CD4-positive, CD25-positive, alpha-beta regulatory T cell (primary cell): Measurements from ENCODE around the gene PLSCR2. TPM values are rescaled to one million over a fixed set of nuclear protein-coding genes. Genes with fewer than 3 reads are reported as not detected.

ENCODE experiments used
- ATAC-seq, 2 donors: fragments of 150-1000 bp; cut with Tn5 transposase; one replicate each; pipeline ENCODE4 v1.10.0; 2021; ENCODE audit warnings: low read depth in 2 of 2, moderate number of reproducible peaks in 2 of 2, moderate library complexity in 1 of 2
- DNase-seq, 3 donors: peaks; one replicate each; pipeline versions ENCODE4 v3.0.0 to v3.0.0-alpha.2; 2012 to 2022; ENCODE audit warnings: mixed read lengths in 1 of 3
- H3K27ac ChIP-seq: one replicate; pipeline ENCODE4 v1.7.0; 2013; ENCODE audit warnings: mild to moderate bottlenecking, low read length; ENCODE audit not compliant: insufficient read depth, poor library complexity, severe bottlenecking
- H3K27me3 ChIP-seq: one replicate; pipeline ENCODE4 v1.7.0; 2013; ENCODE audit warnings: low read length; ENCODE audit not compliant: control insufficient read depth, insufficient read depth
- H3K36me3 ChIP-seq: one replicate; pipeline ENCODE4 v1.7.0; 2013; ENCODE audit warnings: mild to moderate bottlenecking, low read length, moderate library complexity; ENCODE audit not compliant: control insufficient read depth, insufficient read depth
- H3K4me1 ChIP-seq: 2 replicates; pipeline ENCODE4 v1.7.0; 2013; ENCODE audit warnings: mild to moderate bottlenecking, low read length; ENCODE audit not compliant: insufficient read depth, control insufficient read depth, poor library complexity, severe bottlenecking
- H3K4me3 ChIP-seq: one replicate; pipeline ENCODE4 v1.7.0; 2013; ENCODE audit warnings: low read depth, mild to moderate bottlenecking, low read length, moderate library complexity
- H3K9me3 ChIP-seq, 2 experiments: 1 replicate in 1 of 2; 2 replicates in 1 of 2; pipeline ENCODE4 v1.7.0; 2013; ENCODE audit warnings: low read length in 2 of 2, mild to moderate bottlenecking in 1 of 2, moderate library complexity in 1 of 2; ENCODE audit not compliant: control insufficient read depth in 2 of 2
- H3K27ac Mint-ChIP-seq, 3 donors: one replicate each; pipeline ENCODE4 v1.8.0; 2020 to 2022; ENCODE audit warnings: mild to moderate bottlenecking in 3 of 3, mixed read lengths in 3 of 3, moderate library complexity in 2 of 3
- H3K27me3 Mint-ChIP-seq: one replicate; pipeline ENCODE4 v1.8.0; 2022; ENCODE audit warnings: mild to moderate bottlenecking, mixed read lengths
- H3K36me3 Mint-ChIP-seq: one replicate; pipeline ENCODE4 v1.8.0; 2020; ENCODE audit warnings: mixed read lengths
- H3K4me1 Mint-ChIP-seq, 4 donors: one replicate each; pipeline ENCODE4 v1.8.0; 2020 to 2022; ENCODE audit warnings: mixed read lengths in 4 of 4, mild to moderate bottlenecking in 1 of 4
- H3K4me3 Mint-ChIP-seq, 4 donors: one replicate each; pipeline ENCODE4 v1.8.0; 2020 to 2022; ENCODE audit warnings: mild to moderate bottlenecking in 4 of 4, mixed read lengths in 4 of 4, moderate library complexity in 3 of 4
- H3K9me3 Mint-ChIP-seq, 7 donors: one replicate each; pipeline ENCODE4 v1.8.0; 2020 to 2022; ENCODE audit warnings: mixed read lengths in 7 of 7, mild to moderate bottlenecking in 3 of 7, moderate library complexity in 2 of 7
- polyA plus RNA-seq, 4 donors: library from polyadenylated mRNA; unstranded; fragments of 300-500 nt; fragmentation: Illumina TruSeq; gene quantifications; one replicate each; pipeline ENCODE4 v1.2.3, GENCODE V29; 2021
- total RNA-seq: library from RNA; stranded (reverse); gene quantifications from one replicate; pipeline ENCODE4 v1.2.3, GENCODE V29; 2022

Gene PLSCR2
- total and polyA plus RNA-seq, 5 donors from 2014 or later: 0.76 TPM; not detected in 4

DNA sequence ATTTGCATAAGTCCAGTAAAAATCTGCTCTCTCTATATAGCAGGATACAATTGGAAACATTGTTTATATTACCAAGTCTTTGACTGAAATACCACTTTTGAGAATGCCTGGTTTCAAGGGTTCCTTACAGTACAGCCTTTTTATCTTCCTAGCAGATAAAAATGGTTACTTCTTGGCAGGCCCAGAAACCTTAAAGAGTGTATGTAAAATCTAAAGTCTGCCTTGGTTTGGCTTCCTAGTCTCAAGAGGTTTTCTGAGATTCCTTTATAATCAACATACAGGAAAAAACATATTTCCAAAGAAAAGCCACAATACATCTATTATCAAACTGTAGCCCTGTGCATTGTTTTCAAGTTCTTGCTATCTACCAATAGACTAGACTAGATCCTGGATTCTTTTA is 84.6 kb downstream of the PLSCR2 start:
- H3K36me3 Mint-ChIP-seq: no peaks in the 10 kb centered on the region
- no peak for ATAC-seq
- no peaks in the 10 kb centered on the region for H3K4me1 ChIP-seq
- H3K27ac ChIP-seq: no peak overlapping the region
- H3K27me3 Mint-ChIP-seq: no peaks in the 10 kb centered on the region
- no peak overlapping the region for H3K27ac Mint-ChIP-seq
- no peak overlapping the region for H3K4me3 ChIP-seq
- H3K9me3 Mint-ChIP-seq: peaks cover 0 to 4% (median 0%) of the 10 kb centered on the region in 7 donors
- H3K36me3 ChIP-seq: no peaks in the 10 kb centered on the region
- no peaks in the 10 kb centered on the region for H3K4me1 Mint-ChIP-seq
- H3K27me3 ChIP-seq: no peaks in the 10 kb centered on the region
- no peak for DNase-seq
- H3K9me3 ChIP-seq: no peaks in the 10 kb centered on the region
- H3K4me3 Mint-ChIP-seq: no peak overlapping the region

Other genes starting within 250 kb of the PLSCR2 start
- not detected for gene PLSCR4, start 218.5 kb downstream of the PLSCR2 start, total RNA-seq
- gene PLSCR4, start 218.5 kb downstream of the PLSCR2 start, polyA plus RNA-seq: not detected
- 7.2 TPM for gene PLSCR1, start 75.0 kb upstream of the PLSCR2 start, total RNA-seq
- 10 to 100 TPM; 14.4 to 20.7 (median 17.6) TPM for gene PLSCR1, start 75.0 kb upstream of the PLSCR2 start, polyA plus RNA-seq
- gene PLSCR5, start 135.8 kb upstream of the PLSCR2 start, total RNA-seq: not detected
- gene PLSCR5, start 135.8 kb upstream of the PLSCR2 start, polyA plus RNA-seq: not detected